Measurements from ENCODE around the gene URGCP.

DNA sequence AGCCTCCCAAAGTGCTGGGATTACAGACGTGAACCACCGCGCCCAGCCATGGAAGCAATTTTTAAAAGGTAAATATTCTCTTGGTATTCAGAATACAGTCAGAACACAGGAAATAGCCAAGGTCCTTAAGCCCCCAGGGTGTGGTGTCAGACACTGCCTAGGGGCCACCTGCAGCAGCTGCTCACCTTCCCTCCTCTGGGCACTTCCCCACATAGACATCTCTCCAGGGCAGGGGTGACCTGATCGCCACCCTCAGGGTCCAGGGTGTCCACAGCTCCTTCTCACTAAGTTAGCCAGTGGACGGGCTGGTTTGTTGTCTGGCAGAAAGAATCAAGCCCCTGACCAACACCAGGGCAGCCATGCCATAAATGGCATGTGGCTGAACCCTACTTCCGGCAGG is 15.9 kb downstream of the URGCP start:
- TF ChIP-seq, protein P1, sequence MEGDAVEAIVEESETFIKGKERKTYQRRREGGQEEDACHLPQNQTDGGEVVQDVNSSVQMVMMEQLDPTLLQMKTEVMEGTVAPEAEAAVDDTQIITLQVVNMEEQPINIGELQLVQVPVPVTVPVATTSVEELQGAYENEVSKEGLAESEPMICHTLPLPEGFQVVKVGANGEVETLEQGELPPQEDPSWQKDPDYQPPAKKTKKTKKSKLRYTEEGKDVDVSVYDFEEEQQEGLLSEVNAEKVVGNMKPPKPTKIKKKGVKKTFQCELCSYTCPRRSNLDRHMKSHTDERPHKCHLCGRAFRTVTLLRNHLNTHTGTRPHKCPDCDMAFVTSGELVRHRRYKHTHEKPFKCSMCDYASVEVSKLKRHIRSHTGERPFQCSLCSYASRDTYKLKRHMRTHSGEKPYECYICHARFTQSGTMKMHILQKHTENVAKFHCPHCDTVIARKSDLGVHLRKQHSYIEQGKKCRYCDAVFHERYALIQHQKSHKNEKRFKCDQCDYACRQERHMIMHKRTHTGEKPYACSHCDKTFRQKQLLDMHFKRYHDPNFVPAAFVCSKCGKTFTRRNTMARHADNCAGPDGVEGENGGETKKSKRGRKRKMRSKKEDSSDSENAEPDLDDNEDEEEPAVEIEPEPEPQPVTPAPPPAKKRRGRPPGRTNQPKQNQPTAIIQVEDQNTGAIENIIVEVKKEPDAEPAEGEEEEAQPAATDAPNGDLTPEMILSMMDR (conservative IDR thresholded peaks at IDR 0.05; ENCODE audit: low read depth in 2 of 2) = no peak
- no peak for TF ChIP-seq EZH2 (IDR thresholded peaks at IDR 0.05; ENCODE audit: low read depth, unreplicated experiment)

Measured in GM23338 (cell line).